Measurements from ENCODE around the gene CCDC146.
A peak's percentile ranks its signal among the peaks of the same experiment; 100 is the strongest.

DNA sequence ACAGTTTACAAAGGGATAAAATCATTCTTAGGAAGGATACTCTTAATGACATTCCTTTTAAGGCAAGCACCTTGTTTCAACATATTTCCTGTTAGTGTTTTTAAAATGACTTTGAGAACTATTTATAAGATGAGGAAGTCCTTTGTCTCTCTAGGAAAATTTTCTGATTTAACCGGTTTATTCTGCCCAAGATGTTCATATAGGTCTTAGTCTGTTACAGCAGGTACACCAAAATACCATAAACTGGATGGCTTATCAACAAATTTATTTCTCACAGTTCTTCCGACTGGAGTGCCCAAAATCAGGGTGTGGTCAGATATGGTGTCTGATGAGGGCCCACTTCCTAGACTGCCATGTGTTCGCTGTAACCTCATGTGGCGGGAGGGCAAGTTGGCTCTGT is 215.8 kb downstream of the CCDC146 start:
- TF ChIP-seq, protein P1, sequence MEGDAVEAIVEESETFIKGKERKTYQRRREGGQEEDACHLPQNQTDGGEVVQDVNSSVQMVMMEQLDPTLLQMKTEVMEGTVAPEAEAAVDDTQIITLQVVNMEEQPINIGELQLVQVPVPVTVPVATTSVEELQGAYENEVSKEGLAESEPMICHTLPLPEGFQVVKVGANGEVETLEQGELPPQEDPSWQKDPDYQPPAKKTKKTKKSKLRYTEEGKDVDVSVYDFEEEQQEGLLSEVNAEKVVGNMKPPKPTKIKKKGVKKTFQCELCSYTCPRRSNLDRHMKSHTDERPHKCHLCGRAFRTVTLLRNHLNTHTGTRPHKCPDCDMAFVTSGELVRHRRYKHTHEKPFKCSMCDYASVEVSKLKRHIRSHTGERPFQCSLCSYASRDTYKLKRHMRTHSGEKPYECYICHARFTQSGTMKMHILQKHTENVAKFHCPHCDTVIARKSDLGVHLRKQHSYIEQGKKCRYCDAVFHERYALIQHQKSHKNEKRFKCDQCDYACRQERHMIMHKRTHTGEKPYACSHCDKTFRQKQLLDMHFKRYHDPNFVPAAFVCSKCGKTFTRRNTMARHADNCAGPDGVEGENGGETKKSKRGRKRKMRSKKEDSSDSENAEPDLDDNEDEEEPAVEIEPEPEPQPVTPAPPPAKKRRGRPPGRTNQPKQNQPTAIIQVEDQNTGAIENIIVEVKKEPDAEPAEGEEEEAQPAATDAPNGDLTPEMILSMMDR (IDR thresholded peaks at IDR 0.05; ENCODE audit: low read depth, low read length) = no peak
- peak; percentile 80 for TF ChIP-seq MAX (IDR thresholded peaks at IDR 0.05; ENCODE audit: low read depth, low read length)
